ENCODE measurements around the gene CCDC188. TPM values are rescaled to one million over a fixed set of nuclear protein-coding genes. Genes with fewer than 3 reads are reported as not detected.

CCDC188 gene
- total and polyA plus RNA-seq, 9 of the 15 experiments (the other 6 are each of a cell fraction or from before 2014, with no cell fraction given): not detected

GRCh38 chr22:20198557-20199319 lies 47.9 kb upstream of the CCDC188 start:
- TF ChIP-seq CHD1 (IDR thresholded peaks at IDR 0.05; ENCODE audit: low read length): peak; percentile 53
- 0 out of 2 replicates have a peak, but pooled peaks have one; percentile 8 for TF ChIP-seq HDAC6 (IDR thresholded peaks at IDR 0.05; ENCODE audit: low read depth, low read length)
- TF ChIP-seq IRF1 (CRISPR knock-in tag; IDR thresholded peaks at IDR 0.05; ENCODE audit: borderline replicate concordance): no peak
- TF ChIP-seq CBX3 (IDR thresholded peaks at IDR 0.05; ENCODE audit: borderline replicate concordance in 1 of 2, low read length in 2 of 2): peak in 1 of 2 experiments; percentile 57; a peak in 1 of 3 replicates
- TF ChIP-seq MCM3 (IDR thresholded peaks at IDR 0.05): peak; percentile 34; the same call in 1 of the 2 replicates
- TF ChIP-seq ETV5 (CRISPR knock-in tag; IDR thresholded peaks at IDR 0.05; ENCODE audit: low read depth): no peak
- TF ChIP-seq SETDB1 (IDR thresholded peaks at IDR 0.05; ENCODE audit: low read length): peak; percentile 36
- no peak for TF ChIP-seq RUNX1 (IDR thresholded peaks at IDR 0.05; ENCODE audit: low read depth)
- TF ChIP-seq TAF15 (IDR thresholded peaks at IDR 0.05; ENCODE audit: low read depth, low read length): peak; percentile 77; the same call in 1 of the 2 replicates
- no peak for TF ChIP-seq PURB (CRISPR knock-in tag; IDR thresholded peaks at IDR 0.05; ENCODE audit: low read depth)
- Histone ChIP-seq H3K9me3 (replicated peaks; ENCODE audit: control insufficient read depth, insufficient read depth, low read depth, low read length) (no peaks in the 10 kb centered on the region), H3K9me1 (ENCODE audit: control insufficient read depth, insufficient read depth, low read length) (no peaks in the 10 kb centered on the region), H2AFZ (ENCODE audit: low read depth, low read length) (no peak overlapping the region), H3K27me3 (ENCODE audit: control insufficient read depth in 2 of 2, insufficient read depth in 2 of 2, low read length in 2 of 2) (peaks cover 87 to 94% of the 10 kb centered on the region in 2 experiments), H3K9ac (ENCODE audit: insufficient read depth in 1 of 2, low read depth in 2 of 2, low read length in 2 of 2) (no peak overlapping the region; a peak in 1 of 4 replicates), H3K4me2 (ENCODE audit: insufficient read depth, low read length) (no peak overlapping the region), H3K27ac (ENCODE audit: extremely low read depth, low read depth, low read length) (no peak overlapping the region), H3K4me3 (no peak overlapping the region), H3K36me3 (ENCODE audit: control insufficient read depth, insufficient read depth, low read length) (no peaks in the 10 kb centered on the region), H3K79me2 (ENCODE audit: control insufficient read depth, insufficient read depth, low read length) (no peaks in the 10 kb centered on the region), H3K4me1 (replicated peaks in 1 of 2; ENCODE audit: control insufficient read depth in 2 of 2, insufficient read depth in 2 of 2, low read length in 2 of 2) (peaks cover 0 to 49% of the 10 kb centered on the region in 2 experiments; a peak in 2 of 5 replicates), H4K20me1 (replicated peaks; ENCODE audit: control insufficient read depth, insufficient read depth, low read length) (peaks cover 25% of the 10 kb centered on the region)
- ATAC-seq (no peak), FAIRE-seq (no peak), DNase-seq (ENCODE audit: extremely low read depth in 1 of 4, low spot score in 3 of 4) (no peak)
- intact Hi-C loops (cut with micrococcal nuclease) (no loop called here), in situ Hi-C loops (cut with MboI) (no loop called here)
- WGBS (ENCODE audit: insufficient coverage, low coverage, missing lambda C conversion rate): 0% methylated on average over 10 of the region's 10 CpGs
- ChIA-PET CTCF (ENCODE audit: low intra/inter-chr PET ratio) (no interaction called here), POLR2A (interaction anchor here (0.6 to 1.8 kb wide), 4 partner anchors 11 to 452 kb away, joined by 3 to 14 read pairs (median 6); no protein-coding TSS in a partner anchor)
- no TSS peak for BruUV-seq (replicated peaks)
